Thyroid gland (tissue), 4 donors: Measurements from ENCODE around the gene TMOD3.

Source experiments
- POLR2A ChIP-seq, 2 donors: fragments of 450-650 bp; IDR thresholded peaks; one replicate each; pipeline ENCODE4 v1.6.1; 2017; ENCODE audit warnings: antibody characterized with exemption in 2 of 2, mild to moderate bottlenecking in 2 of 2, moderate library complexity in 1 of 2
- TF ChIP-seq, protein P1 (sequence below), 6 experiments: fragments of 200-600 bp in 3 of 6; fragments of 450-650 bp in 3 of 6; sonication (generic) in 3 of 6; IDR thresholded peaks; one replicate each; pipeline ENCODE4 v1.5.1; 2016 to 2019; ENCODE audit warnings: antibody characterized with exemption in 6 of 6, mild to moderate bottlenecking in 2 of 6, inconsistent platforms in 1 of 6, moderate library complexity in 1 of 6

DNA sequence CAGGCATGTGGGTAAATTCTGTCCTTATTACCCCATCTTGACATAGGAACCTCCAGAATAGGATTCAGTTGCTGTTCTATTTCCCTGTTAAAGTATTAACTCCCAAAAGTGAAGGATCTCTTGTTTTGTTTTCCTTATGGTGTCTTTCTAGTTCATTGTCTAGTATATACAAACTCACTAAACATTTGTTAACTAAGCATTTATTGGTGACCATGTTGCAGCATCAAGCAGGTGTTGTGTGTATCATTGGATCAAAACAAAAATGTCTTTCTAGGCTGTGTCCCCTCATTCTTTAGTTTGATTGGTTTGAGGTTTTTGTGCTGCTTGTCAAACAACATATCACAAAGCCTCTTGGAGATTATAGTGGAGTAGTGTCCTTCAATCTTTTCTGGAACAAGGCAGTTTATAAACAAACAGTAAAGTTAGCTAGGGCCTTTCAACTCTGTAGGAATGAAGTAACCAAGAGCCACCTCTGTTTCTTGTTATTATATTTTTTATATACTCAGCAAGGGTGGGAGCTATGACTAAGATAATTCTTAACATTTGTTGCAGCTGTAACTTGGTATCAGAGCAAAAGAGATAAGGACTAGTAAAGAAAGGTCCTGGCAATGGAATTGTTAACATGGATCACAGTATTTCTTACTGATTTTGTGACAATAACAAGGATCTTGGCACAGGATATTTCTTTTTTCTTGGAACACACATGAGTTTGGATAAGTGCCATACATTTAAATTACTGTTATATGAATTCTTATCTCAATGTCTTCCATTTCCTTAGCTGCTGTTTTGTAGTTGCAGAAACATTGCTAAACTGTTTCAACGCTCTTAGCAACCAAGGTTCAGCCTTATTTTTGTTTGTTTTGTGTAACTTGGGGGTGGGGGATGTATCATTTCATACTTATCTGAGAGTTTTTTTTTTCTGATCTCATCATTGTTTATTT lies 49.3 kb downstream of the TMOD3 start:
- no peak for TF ChIP-seq POLR2A (IDR thresholded peaks at IDR 0.05)
- TF ChIP-seq, protein P1, sequence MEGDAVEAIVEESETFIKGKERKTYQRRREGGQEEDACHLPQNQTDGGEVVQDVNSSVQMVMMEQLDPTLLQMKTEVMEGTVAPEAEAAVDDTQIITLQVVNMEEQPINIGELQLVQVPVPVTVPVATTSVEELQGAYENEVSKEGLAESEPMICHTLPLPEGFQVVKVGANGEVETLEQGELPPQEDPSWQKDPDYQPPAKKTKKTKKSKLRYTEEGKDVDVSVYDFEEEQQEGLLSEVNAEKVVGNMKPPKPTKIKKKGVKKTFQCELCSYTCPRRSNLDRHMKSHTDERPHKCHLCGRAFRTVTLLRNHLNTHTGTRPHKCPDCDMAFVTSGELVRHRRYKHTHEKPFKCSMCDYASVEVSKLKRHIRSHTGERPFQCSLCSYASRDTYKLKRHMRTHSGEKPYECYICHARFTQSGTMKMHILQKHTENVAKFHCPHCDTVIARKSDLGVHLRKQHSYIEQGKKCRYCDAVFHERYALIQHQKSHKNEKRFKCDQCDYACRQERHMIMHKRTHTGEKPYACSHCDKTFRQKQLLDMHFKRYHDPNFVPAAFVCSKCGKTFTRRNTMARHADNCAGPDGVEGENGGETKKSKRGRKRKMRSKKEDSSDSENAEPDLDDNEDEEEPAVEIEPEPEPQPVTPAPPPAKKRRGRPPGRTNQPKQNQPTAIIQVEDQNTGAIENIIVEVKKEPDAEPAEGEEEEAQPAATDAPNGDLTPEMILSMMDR (IDR thresholded peaks at IDR 0.05): no peak
